Muscle of arm (tissue), 12 donors: Measurements from ENCODE around the gene ERC2. TPM values are rescaled to one million over a fixed set of nuclear protein-coding genes. Genes with fewer than 3 reads are reported as not detected.
A peak's percentile ranks its signal among the peaks of the same experiment; 100 is the strongest.

ENCODE experiments used
- DNase-seq: peaks from one replicate; pipeline ENCODE4 v3.0.0-alpha.2; 2013
- polyA plus RNA-seq, 12 donors: library from polyadenylated mRNA; unstranded; fragments of 120-200 nt; gene quantifications; one replicate each; pipeline ENCODE4 v1.2.1, GENCODE V29; 2013; ENCODE audit not compliant: insufficient read length in 12 of 12

The ERC2 gene
- polyA plus RNA-seq, 12 donors = 0.87 to 3.0 (median 1.8) TPM; not detected in 2

- DNase-seq = no peak
Measured at GRCh38 chr3:55557549-55557948, 910.7 kb downstream of the ERC2 start.

GRCh38 chr3:55556619-55557537, 911.4 kb downstream of the ERC2 start:
- no peak for DNase-seq

DNA sequence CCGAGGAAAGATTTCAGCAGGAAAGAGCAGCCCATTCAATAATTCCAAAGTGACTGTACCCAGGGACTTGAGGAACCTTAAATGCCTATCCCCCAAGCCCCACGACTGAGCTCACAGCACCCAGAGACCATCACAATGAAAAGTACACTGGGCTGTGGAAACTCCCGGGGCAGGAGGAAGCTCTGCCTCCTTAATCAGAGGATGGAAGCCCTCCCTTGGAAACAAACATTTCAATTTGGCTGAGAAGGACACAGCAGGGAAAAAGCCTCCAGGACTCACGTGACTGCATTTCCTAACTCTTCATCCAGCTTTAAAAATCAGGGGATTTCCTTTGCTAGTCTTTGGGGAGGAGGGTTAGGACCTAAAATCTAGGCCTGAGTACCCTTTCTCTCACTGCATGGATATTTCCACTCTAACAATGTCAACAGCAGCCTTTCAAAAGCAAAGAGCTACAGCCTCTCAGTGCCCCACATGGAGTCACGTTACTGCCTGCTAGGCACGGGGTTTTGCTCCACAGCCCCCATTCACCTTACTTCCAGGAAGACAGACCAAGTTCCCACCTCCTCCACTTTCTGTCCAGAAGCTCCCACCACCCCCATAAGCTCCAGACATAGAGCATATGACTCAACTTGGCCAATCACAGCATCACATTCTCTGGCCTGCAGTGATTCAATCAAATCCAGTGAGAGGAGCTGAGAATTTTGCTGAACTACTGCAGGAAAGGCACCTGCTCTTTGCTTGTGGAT, 912.2 kb downstream of the ERC2 start:
- DNase-seq = no peak

DNA sequence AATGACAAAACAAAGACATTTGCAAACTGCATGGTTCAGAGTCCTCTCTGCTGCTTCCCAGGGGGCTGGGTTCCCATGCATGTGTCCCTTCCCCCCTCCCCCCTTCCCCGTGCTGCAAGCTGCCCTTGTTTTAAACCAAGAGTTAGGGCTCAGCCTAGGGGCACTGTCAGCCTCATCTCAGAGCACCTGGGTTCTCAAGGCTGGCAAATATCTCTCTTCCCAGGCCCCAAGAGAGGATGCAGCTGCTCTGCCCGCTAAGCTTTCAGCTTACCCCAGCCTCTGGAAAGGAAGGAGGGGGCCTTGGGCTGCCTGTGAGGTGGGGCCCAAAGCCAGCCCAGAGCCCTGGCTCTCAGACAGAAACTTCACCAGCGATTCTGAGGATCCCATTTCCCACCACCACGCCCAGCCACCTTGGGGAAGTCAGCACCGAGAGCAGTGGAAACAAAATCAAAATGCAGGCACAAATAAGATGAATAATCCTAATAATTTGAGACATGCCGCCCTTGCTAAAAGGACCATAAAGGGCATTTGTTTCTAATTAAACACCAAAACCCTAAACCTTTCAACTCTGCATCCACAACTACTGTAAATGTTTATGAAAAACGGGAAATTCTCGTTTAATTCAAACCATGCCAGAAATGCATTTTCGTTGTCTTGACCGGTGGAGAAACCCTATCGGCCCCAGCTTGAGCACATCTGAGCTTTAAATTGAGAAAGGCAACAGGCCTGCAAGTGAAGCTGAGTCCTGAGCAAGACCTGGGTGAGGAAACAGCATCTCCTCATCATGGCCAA, 913.4 kb downstream of the ERC2 start:
- DNase-seq = no peak

DNA sequence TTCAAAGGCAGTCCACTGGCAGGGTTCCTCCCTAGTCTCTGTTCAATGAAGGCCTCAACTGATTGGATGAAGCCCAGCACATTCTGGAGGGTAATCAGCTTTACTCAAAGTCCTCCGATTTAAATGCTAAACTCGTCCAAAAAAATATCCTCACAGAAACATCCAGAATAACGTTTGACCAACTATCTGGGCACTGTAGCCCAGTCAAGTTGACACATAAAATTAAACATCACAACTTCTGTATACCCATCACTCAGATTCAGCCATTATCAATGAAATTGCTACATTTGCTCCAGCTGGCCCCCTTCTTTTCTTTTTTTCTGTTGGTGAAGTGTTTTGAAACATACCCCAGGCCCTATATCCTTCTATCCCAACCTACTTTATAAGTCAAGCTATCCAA, 916.6 kb downstream of the ERC2 start:
- no peak for DNase-seq

DNA sequence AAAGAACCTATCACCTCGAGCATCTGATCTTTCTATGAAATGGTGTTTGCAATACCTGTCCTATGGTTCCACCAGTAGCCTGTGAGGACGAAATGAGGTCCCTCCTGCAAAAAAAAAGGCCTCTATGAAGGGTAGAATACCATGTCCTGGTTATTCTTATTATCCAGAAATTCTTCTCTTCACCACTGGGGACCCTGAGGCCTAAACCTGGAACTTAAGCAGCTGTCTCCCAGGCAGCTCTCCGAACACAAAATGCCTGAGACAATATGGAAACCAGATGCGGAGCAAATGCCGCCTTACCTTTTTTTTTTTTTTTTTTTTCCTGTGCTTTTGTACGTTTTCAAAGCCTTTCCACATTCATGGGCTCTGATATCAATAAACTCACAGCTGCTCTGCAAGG, 919.1 kb downstream of the ERC2 start:
- DNase-seq = peak; percentile 54

DNA sequence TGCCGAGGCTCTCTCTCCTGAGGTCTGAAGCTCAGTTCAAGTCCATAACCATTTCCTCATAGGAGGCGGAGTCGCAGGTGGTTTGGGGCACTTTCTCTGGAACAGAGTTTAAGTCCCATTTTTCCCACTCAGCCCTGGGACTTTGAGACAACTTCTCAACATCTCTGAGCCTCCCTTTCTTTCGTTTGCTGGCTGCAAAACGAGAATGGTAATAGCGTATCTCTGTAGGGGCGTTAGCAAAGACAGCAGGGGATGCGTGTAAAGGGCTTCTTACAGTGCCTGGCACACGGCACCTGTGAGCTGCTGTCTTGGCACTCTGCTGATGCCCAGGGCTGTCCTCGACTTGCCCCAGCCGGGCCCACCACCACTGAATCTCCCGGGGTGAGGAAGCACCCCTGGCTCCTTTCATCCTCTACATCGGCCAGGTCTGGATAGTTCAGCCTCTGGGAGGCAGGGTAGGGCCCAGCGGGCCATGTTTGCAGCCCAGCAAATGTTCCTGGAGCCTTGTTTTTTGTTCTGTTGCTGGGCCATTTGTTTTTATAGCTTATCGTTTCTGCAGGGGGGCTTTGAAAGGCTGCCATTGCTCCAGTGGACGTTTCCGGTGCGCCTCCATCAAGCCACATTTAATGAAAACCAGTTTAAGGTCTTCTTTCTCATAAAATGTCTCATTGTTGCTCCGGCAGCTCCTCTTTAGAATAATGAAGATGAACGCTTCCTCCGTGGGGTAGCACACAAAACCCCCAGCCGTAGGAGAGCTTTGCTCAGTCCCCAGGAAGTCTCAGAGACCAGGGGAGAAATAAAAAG, 921.2 kb downstream of the ERC2 start:
- no peak for DNase-seq

- DNase-seq = no peak
Measured at GRCh38 chr3:55545995-55546394, 922.3 kb downstream of the ERC2 start.

DNA sequence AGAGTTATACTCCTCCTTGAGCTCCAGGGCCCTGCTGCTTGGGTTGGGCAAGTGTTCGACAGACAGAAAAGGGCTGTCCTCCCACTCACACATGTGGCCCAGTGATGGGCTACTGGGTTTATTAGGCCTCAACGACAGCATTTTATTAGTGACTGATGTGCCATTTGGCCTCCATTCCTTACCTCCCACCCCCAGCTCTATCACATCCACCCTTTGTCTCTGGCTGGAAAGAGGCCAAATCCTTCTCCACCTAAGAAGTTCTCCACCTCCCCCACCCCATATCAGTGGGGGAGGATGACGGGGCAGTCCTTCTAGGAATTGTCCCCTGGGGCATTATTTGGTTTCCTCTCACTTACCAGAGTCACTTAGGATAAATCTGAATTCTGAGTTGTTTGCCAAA, 924.0 kb downstream of the ERC2 start:
- no peak for DNase-seq

DNA sequence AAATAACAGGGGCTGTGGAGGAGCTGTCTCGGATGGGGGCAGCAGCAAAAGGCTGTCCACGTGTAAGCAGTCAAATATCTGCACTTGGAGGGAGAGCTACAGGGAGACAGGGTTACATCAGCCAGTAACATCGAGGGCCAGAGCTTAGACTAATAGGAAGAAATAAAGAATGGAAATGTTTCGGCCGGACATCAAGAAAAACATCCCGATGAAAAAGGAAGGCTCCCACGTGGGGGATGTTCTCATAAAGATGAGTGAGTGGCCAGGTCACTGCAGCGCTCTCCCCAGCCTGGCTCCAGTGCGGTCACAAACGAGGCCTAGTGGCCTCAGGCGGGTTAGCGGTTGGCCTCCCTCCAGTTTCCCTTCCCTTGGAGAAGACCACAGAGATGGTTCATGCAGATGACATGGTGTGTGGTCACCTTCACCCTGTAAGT, 925.1 kb downstream of the ERC2 start:
- no peak for DNase-seq

- no peak for DNase-seq
Measured at GRCh38 chr3:55541456-55541855, 926.8 kb downstream of the ERC2 start.

- no peak for DNase-seq
Measured at GRCh38 chr3:55541016-55541415, 927.3 kb downstream of the ERC2 start.

DNA sequence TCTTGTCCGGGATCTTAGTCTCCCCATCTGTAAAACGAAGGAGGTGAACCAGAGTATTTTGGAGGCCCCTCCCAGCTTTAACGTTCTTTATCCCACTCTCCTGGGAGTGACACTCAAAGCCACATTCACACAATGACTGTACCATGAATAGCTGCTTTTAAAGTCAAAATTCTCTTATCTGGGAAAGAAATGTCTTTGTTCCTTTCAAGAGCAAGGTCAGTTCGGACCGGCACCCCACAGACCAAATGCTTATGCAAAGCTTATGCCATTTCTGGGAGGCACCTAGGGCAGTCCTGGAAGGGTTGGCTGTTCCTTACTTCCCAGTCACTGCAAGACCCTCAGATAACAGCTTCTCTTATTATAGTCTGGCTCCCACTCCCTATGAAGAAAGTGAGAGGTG, 927.7 kb downstream of the ERC2 start:
- DNase-seq = no peak

GRCh38 chr3:55538158-55538557, 930.1 kb downstream of the ERC2 start:
- no peak for DNase-seq

DNA sequence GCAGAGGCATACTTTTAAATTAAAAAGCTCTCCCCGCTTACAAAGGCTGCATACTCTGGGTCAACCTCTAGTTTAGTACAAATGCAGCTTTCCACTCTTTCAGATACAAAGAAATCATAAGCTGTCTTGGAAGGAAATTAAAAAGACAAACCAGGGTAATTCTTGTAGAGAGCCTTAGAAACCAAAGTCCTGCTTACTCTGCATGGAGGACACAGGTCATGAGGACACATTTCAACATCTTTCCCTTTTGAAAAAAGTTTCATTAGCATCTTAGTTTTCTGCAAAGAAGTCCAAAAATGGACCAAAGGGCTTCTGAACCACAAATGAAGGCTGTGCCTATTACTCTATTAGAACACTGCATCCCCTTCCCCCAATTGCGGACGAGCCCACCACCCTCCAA, 930.7 kb downstream of the ERC2 start:
- DNase-seq = no peak

DNA sequence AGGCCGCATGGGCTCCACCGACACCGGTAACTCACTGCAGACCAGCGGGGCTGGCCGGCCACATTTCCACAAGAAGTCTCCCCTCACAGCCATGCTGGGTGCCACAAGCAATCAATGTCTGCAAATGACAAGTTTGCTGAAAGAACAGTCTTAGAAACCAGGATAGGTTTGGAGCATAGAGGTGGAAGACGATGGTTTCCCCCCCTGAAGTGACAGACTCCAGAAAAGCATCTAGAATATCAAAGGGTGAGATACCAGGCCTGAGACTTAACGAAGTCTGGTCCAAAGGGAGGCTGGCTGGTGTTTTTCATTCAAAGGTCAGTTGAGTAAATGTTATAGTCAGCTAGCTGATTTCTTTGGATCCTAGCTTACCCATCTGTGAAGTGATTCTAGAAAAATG, 931.1 kb downstream of the ERC2 start:
- no peak for DNase-seq

- DNase-seq = no peak
Measured at GRCh38 chr3:55534876-55535275, 933.4 kb downstream of the ERC2 start.

GRCh38 chr3:55532806-55533205, 935.5 kb downstream of the ERC2 start:
- no peak for DNase-seq

- no peak for DNase-seq
Measured at GRCh38 chr3:55531321-55531720, 936.9 kb downstream of the ERC2 start.

DNA sequence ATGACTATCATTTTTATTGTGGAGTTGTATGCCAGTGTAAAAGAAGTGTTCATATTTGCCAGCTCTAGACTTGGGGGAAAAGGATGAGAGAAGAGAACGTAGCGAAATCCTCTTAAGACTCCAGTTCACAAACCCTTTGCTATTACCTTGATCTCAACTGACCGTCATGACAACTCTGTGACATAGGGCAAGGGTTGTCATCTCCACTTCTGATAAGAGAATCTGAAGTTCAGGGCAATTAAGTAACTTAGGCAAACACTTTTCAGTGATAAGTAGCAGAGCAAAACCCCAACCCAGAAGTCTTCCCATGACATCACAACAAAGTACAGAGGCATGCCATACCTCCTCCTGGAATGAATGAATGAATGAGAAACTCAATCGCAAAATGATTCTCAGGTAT, 940.9 kb downstream of the ERC2 start:
- no peak for DNase-seq

DNA sequence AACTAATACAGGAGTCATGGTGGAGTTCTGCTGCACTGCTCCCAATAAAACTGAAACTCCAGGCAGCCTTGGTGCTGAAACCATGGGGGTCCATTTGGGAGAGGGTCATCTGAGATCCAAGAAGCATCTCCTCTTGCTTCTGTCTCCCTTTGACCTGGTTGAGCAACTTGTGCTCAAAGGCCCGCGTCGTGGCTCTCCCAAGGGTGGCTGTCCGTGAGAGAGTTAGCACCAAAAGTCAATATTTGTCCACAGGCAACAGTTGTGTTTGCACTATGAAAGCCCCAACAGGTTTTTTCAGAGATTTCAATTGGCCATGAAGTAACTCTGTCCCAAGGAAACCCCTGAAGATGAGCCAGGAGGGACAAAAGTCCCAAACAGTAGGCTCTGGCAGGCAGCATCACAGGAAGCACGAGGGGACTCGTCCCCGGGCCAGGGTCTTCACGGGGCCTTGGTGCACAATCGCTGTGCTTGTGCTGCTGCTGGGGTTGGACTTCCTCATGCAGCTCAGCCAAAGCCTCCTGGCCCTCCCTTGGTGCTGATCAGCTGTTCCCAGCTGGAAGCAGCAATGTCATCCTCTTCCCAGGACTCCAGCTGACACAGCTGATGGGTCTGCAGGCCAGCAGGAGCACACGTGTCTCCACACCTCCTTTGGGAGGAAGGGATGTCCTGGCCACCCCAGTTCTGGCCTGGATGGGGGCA, 941.8 kb downstream of the ERC2 start:
- no peak for DNase-seq
